Common myeloid progenitor, CD34-positive (primary cell): ENCODE measurements around the gene ART3.

Experiments
- CTCF ChIA-PET: fragments of 350-600 bp; sonication (Branson Sonifier 250); formaldehyde crosslinking; loops from one replicate; lab custom pipeline; 2021; ENCODE audit warnings: antibody characterized with exemption; lab: Charles Lee
- POLR2A ChIA-PET: fragments of 350-600 bp; sonication (Branson Sonifier 250); formaldehyde crosslinking; loops from one replicate; lab custom pipeline; 2021; ENCODE audit warnings: antibody characterized with exemption; lab: Charles Lee
- DNase-seq, 3 donors: peaks; one replicate each; pipeline versions ENCODE4 v3.0.0 to v3.0.0-alpha.2; 2013
- H3K27ac ChIP-seq, 2 experiments: 1 replicate in 1 of 2; 2 replicates in 1 of 2; pipeline ENCODE4 v1.7.0; 2013; ENCODE audit warnings: inconsistent platforms in 2 of 2, low read length in 2 of 2, mild to moderate bottlenecking in 2 of 2, low read depth in 1 of 2, moderate library complexity in 1 of 2; ENCODE audit not compliant: severe bottlenecking in 2 of 2, insufficient read depth in 1 of 2, poor library complexity in 1 of 2
- H3K27me3 ChIP-seq, 5 experiments: replicated peaks in 2 of 5; 1 replicate in 3 of 5; 2 replicates in 2 of 5; pipeline versions ENCODE4 v1.6.1 to v1.7.0; 2013; ENCODE audit warnings: low read length in 4 of 5, mild to moderate bottlenecking in 2 of 5, moderate library complexity in 2 of 5, inconsistent platforms in 1 of 5; ENCODE audit not compliant: insufficient read depth in 5 of 5, control insufficient read depth in 4 of 5
- H3K36me3 ChIP-seq, 4 experiments: 1 replicate in 2 of 4; 2 replicates in 2 of 4; pipeline versions ENCODE4 v1.6.1 to v1.7.0; 2013; ENCODE audit warnings: low read length in 3 of 4, control low read depth in 1 of 4, mild to moderate bottlenecking in 1 of 4; ENCODE audit not compliant: control insufficient read depth in 4 of 4, insufficient read depth in 4 of 4
- H3K4me1 ChIP-seq, 4 experiments: 1 replicate in 3 of 4; 2 replicates in 1 of 4; pipeline versions ENCODE4 v1.6.1 to v1.7.1; 2013; ENCODE audit warnings: low read length in 3 of 4, mild to moderate bottlenecking in 3 of 4, control low read depth in 1 of 4, inconsistent platforms in 1 of 4, moderate library complexity in 1 of 4; ENCODE audit not compliant: control insufficient read depth in 4 of 4, insufficient read depth in 4 of 4; ENCODE audit errors: control extremely low read depth in 1 of 4
- H3K4me3 ChIP-seq, 7 experiments: 1 replicate in 4 of 7; 2 replicates in 3 of 7; pipeline versions ENCODE4 v1.5.1 to v1.7.0; 2013; ENCODE audit warnings: mild to moderate bottlenecking in 7 of 7, low read length in 6 of 7, moderate library complexity in 6 of 7, inconsistent platforms in 2 of 7, low read depth in 2 of 7, control low read depth in 1 of 7; ENCODE audit not compliant: insufficient read depth in 4 of 7, control insufficient read depth in 1 of 7; ENCODE audit errors: extremely low read depth in 1 of 7
- H3K9me3 ChIP-seq, 5 experiments: 1 replicate in 4 of 5; 2 replicates in 1 of 5; pipeline versions ENCODE4 v1.6.1 to v1.7.1; 2013; ENCODE audit warnings: low read length in 4 of 5, mild to moderate bottlenecking in 2 of 5, inconsistent platforms in 1 of 5, low read depth in 1 of 5, moderate library complexity in 1 of 5; ENCODE audit not compliant: control insufficient read depth in 4 of 5, insufficient read depth in 2 of 5; ENCODE audit errors: control extremely low read depth in 1 of 5
- WGBS: methylation state at CpG from one replicate; pipeline ENCODE4 v1.1.5; 2013; ENCODE audit not compliant: insufficient coverage; 5-methylcytosine and 5-hydroxymethylcytosine counted together

Gene ART3

DNA sequence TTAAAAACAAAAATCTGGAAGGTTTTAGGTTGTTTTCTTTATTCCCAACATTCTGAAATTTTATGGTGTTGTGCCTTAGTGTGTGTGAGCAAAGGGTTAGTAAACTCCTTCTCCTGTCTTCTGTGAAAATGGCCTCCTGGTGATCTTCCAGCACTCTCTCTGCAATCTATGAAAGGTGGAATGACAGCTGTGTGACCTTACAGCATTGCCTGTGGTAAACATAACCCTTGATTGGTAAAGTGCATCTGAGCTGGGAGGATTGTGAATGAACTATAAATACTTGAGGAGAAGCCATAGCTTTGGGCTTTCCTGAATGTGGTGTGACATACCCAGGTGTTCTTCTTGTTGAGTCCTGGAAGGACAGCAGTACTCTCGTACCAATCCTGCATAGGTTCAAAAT is 10.0 kb downstream of the ART3 start:
- Histone ChIP-seq H3K27me3 (no peaks in the 10 kb centered on the region), H3K9me3 (no peaks in the 10 kb centered on the region), H3K27ac (no peak overlapping the region), H3K36me3 (no peaks in the 10 kb centered on the region), H3K4me3 (no peak overlapping the region), H3K4me1 (peaks cover 0 to 5% (median 2%) of the 10 kb centered on the region in 4 experiments)
- WGBS = 100% methylated on average over 1 of the region's 1 CpG
- DNase-seq = no peak
- ChIA-PET POLR2A (no interaction called here), CTCF (interaction anchor here (0.9 to 1.8 kb wide), 4 partner anchors 11 to 88 kb away, joined by 3 to 4 read pairs (median 4); no protein-coding TSS in a partner anchor)

DNA sequence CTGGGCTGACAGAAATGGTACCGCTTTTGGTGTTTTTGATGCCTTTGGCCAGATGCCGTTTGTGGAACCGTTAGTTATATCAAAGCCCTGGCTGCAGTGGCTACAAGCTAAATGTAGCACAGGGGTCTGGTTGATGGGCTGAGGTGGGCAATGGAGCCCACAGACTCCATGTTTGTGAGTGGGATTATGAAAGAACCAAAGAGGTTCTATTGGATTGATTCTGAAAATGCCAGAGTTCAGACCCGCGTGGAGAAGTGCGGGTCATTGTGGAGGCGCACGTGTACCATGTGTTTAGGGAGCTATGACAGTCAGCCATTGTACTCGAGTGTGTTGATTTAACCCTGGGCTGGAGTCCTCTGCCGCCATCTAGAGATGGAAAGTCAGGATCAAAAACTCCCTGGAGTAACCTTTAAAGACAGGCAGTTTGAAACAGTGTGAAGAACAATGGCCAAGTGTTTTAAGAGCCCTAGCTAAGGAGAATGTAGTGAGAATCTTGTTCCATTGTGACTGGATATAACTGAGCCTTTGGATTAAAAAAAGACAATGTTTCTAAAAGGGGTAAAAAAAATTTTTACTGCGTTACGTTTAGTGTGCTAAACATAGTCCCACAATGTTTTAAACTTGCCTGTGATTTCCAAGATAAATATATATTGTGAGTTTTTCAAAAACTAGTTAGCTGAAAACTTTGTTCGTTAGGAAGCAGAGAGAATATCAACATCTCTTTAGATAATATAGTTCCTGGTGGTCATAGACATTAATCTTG is 12.7 kb downstream of the ART3 start:
- no peaks in the 10 kb centered on the region for H3K9me3 ChIP-seq
- H3K27ac ChIP-seq = no peak overlapping the region
- POLR2A ChIA-PET = no interaction called here
- no peaks in the 10 kb centered on the region for H3K27me3 ChIP-seq
- H3K4me3 ChIP-seq = no peak overlapping the region
- 54% methylated on average over 11 of the region's 13 CpGs for WGBS
- peaks cover 0 to 13% (median 8%) of the 10 kb centered on the region in 4 experiments for H3K4me1 ChIP-seq
- DNase-seq = peak; percentile 44 to 61 (median 60)
- CTCF ChIA-PET = interaction anchor here (0.8 to 3.9 kb wide), 15 partner anchors 9 to 196 kb away, joined by 3 to 35 read pairs (median 4); partner anchors contain the start of gene ART3
- H3K36me3 ChIP-seq = no peaks in the 10 kb centered on the region

DNA sequence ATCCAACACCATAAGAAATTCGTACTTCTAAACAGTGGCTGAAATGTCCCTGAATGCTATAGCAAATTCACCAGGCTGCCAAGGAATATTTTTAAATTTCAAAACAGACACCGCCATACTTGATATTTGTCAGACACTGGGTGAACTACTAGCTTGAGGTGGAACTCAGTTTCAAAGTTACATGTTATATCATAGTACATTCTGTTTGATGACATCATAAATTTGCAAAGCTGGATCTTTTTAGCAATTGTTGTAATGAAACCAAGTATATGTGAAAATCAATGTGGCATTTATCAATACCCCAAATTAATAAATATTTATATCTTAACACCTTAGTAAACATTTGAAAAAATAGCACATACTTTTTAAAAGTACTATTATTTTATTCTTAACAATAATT is 14.2 kb downstream of the ART3 start:
- no peak overlapping the region for H3K4me3 ChIP-seq
- POLR2A ChIA-PET = no interaction called here
- no CpG with 5 or more reads among the region's 2 CpGs for WGBS
- no peak for DNase-seq
- H3K27me3 ChIP-seq = no peaks in the 10 kb centered on the region
- CTCF ChIA-PET = interaction anchor here (1.0 to 3.9 kb wide), 2 partner anchors 92 to 173 kb away, joined by 3 to 35 read pairs; no protein-coding TSS in a partner anchor
- H3K9me3 ChIP-seq = no peaks in the 10 kb centered on the region
- H3K36me3 ChIP-seq = no peaks in the 10 kb centered on the region
- no peak overlapping the region for H3K27ac ChIP-seq
- peaks cover 0 to 13% (median 8%) of the 10 kb centered on the region in 4 experiments for H3K4me1 ChIP-seq

DNA sequence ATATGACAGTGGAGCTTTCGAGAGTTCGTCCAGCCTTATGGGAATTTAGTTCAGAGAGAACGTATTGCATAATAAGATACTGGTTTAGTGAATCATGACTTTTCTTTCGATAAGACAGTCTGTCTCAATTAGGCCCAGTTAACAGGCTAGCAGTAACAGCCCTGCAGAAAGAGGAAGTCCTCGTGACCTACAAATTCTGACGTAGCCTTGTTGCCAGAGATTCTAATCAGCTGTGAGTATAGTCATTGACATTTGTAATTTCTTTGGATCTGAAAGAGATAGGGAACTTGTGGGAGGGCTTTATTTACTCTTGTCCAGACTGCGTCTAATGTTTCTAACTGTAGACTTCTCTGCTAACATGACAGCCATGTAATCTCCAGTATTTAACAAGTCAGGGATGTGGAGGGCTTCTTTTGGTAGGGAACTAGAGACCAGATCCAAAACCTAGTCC is 15.8 kb downstream of the ART3 start:
- ChIA-PET POLR2A (no interaction called here), CTCF (interaction anchor here (1.3 to 3.6 kb wide), 2 partner anchors 11 to 15 kb away, joined by 4 to 16 read pairs; no protein-coding TSS in a partner anchor)
- H3K4me3 ChIP-seq = peak overlapping the region in 1 of 7 experiments; percentile 19
- 3% methylated on average over 4 of the region's 7 CpGs for WGBS
- no peaks in the 10 kb centered on the region for H3K9me3 ChIP-seq
- peak; percentile 93 to 98 (median 96) for DNase-seq
- H3K4me1 ChIP-seq = peaks cover 0 to 13% (median 8%) of the 10 kb centered on the region in 4 experiments
- H3K27me3 ChIP-seq = no peaks in the 10 kb centered on the region
- no peaks in the 10 kb centered on the region for H3K36me3 ChIP-seq
- H3K27ac ChIP-seq = peak overlapping the region in 1 of 2 experiments; percentile 72

DNA sequence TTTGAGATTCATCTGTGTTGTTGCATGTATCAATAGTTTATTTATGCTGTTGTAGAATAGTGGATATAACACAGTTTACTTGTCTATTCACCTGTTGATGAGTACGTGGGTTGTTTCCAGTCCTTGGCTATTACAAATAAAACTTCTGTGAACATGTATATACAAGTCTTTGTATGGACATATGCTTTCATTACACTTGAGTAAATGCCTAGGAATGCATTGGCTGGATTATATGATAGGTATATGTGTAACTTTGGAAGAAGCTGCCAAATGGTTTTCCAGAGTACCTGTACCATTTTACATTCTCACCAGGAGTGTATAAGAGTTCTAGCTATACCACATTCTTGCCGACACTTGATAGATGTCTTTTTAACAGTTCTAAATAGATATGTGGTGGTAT is 16.5 kb downstream of the ART3 start:
- H3K27ac ChIP-seq = no peak overlapping the region
- no peak overlapping the region for H3K4me3 ChIP-seq
- CTCF ChIA-PET = interaction anchor here (0.9 to 3.6 kb wide), 4 partner anchors 9 to 288 kb away, joined by 3 to 16 read pairs (median 4); no protein-coding TSS in a partner anchor
- POLR2A ChIA-PET = no interaction called here
- WGBS = no CpG with 5 or more reads among the region's 2 CpGs
- no peaks in the 10 kb centered on the region for H3K27me3 ChIP-seq
- no peak for DNase-seq
- H3K36me3 ChIP-seq = no peaks in the 10 kb centered on the region
- peaks cover 0 to 13% (median 8%) of the 10 kb centered on the region in 4 experiments for H3K4me1 ChIP-seq
- H3K9me3 ChIP-seq = no peaks in the 10 kb centered on the region

DNA sequence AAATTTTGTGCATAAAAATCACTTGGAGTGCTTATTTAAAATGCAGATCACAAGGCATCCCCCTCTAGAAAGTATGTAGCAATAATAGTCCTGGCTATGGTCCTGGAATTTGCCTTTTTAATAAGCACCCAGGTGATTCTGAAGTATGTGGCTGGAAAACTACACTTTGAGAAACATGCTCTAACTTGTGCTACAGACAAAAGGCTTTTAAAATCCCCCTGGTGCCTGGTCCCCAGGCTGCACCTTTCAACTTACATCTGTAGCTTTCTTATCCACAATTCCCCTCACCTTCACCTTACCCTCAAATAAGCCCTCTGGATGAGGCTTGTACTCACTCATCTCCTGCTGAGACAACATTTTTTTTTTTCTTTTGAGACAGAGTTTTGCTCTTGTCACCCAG is 21.1 kb downstream of the ART3 start:
- ChIA-PET CTCF (no interaction called here), POLR2A (no interaction called here)
- Histone ChIP-seq H3K27me3 (no peaks in the 10 kb centered on the region), H3K4me1 (peaks cover 0 to 4% (median 4%) of the 10 kb centered on the region in 4 experiments), H3K27ac (no peak overlapping the region), H3K36me3 (no peaks in the 10 kb centered on the region), H3K9me3 (no peaks in the 10 kb centered on the region), H3K4me3 (no peak overlapping the region)
- no peak for DNase-seq

DNA sequence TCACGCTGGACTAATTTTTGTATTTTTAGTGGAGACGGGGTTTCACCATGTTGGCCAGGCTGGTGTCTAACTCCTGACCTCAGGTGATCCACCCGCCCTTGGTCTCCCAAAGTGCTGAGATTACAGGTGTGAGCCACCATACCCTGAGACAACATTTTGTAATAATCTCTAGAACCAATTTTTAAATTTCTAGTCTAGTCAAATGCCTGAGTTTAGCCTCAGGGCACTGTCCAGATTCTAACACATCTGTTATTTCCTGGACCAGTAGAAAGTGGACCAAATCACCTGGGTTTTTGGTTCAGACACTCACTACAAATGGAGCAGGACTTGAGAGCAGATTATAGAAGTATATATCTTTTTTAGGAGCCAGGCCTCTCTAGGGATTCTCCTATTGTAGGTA is 21.6 kb downstream of the ART3 start:
- Histone ChIP-seq H3K27ac (no peak overlapping the region), H3K4me3 (no peak overlapping the region), H3K27me3 (no peaks in the 10 kb centered on the region), H3K36me3 (no peaks in the 10 kb centered on the region), H3K4me1 (no peaks in the 10 kb centered on the region), H3K9me3 (no peaks in the 10 kb centered on the region)
- WGBS = 100% methylated on average over 3 of the region's 3 CpGs
- ChIA-PET POLR2A (no interaction called here), CTCF (interaction anchor here (1.0 to 1.9 kb wide), 2 partner anchors 11 to 12 kb away, joined by 4 read pairs; no protein-coding TSS in a partner anchor)
- DNase-seq = no peak
